B cell (primary cell): Measurements from ENCODE around the gene PLXDC1. TPM values are rescaled to one million over a fixed set of nuclear protein-coding genes. Genes with fewer than 3 reads are reported as not detected.
A peak's percentile ranks its signal among the peaks of the same experiment; 100 is the strongest.

Experiments
- ATAC-seq: fragments of 200-7000 bp; cut with Tn5 transposase; one replicate; pipeline ENCODE4 v1.10.0; 2021; ENCODE audit warnings: low read depth, mild to moderate bottlenecking, moderate number of reproducible peaks, moderate library complexity
- CTCF ChIA-PET: fragments of 350-600 bp; sonication (Branson Sonifier 250); formaldehyde crosslinking; loops from one replicate; lab custom pipeline; 2021; ENCODE audit warnings: antibody characterized with exemption, inconsistent platforms; lab: Charles Lee
- POLR2A ChIA-PET: fragments of 350-600 bp; sonication (Branson Sonifier 250); formaldehyde crosslinking; loops from one replicate; lab custom pipeline; 2021; ENCODE audit warnings: antibody characterized with exemption; lab: Charles Lee
- DNase-seq: peaks from one replicate; pipeline ENCODE4 v3.0.0; 2013
- H2AFZ ChIP-seq: 2 replicates; pipeline ENCODE4 v1.6.1; 2012; ENCODE audit warnings: mild to moderate bottlenecking, low read depth, low read length; ENCODE audit not compliant: insufficient read depth, poor library complexity, severe bottlenecking
- H3K27ac ChIP-seq, 2 donors: 1 replicate in 1 of 2; 2 replicates in 1 of 2; pipeline ENCODE4 v1.5.1; 2012 to 2013; ENCODE audit warnings: low read length in 2 of 2, mild to moderate bottlenecking in 2 of 2, moderate library complexity in 1 of 2
- H3K27me3 ChIP-seq, 4 experiments: fragments of 200-600 bp in 1 of 4; sonication (generic) in 1 of 4; replicated peaks in 1 of 4; 1 replicate in 2 of 4; 2 replicates in 2 of 4; pipeline versions ENCODE4 v1.6.1 to v1.7.0; 2013 to 2016; ENCODE audit warnings: low read length in 3 of 4, mild to moderate bottlenecking in 2 of 4, mixed read lengths in 1 of 4, moderate library complexity in 1 of 4; ENCODE audit not compliant: insufficient read depth in 4 of 4, control insufficient read depth in 3 of 4; ENCODE audit errors: control extremely low read depth in 1 of 4
- H3K36me3 ChIP-seq, 2 experiments: replicated peaks in 1 of 2; 1 replicate in 1 of 2; 2 replicates in 1 of 2; pipeline versions ENCODE4 v1.6.1 to v1.7.1; 2013; ENCODE audit warnings: low read length in 1 of 2; ENCODE audit not compliant: insufficient read depth in 2 of 2, control insufficient read depth in 1 of 2; ENCODE audit errors: control extremely low read depth in 1 of 2, extremely low read depth in 1 of 2
- H3K4me1 ChIP-seq, 2 donors: fragments of 200-600 bp in 1 of 2; sonication (generic) in 1 of 2; 1 replicate in 1 of 2; 2 replicates in 1 of 2; pipeline versions ENCODE4 v1.5.1 to v1.6.1; 2013 to 2017; ENCODE audit warnings: low read length in 2 of 2; ENCODE audit not compliant: control insufficient read depth in 2 of 2, insufficient read depth in 2 of 2
- H3K4me2 ChIP-seq: replicated peaks from 2 replicates; pipeline ENCODE3; 2012; ENCODE audit warnings: mild to moderate bottlenecking, low read depth, low read length; ENCODE audit not compliant: poor library complexity, severe bottlenecking
- H3K4me3 ChIP-seq, 5 experiments: fragments of 200-600 bp in 1 of 5; sonication (generic) in 1 of 5; 1 replicate in 3 of 5; 2 replicates in 2 of 5; pipeline versions ENCODE4 v1.5.1 to v1.7.0; 2011 to 2016; ENCODE audit warnings: low read length in 4 of 5, mild to moderate bottlenecking in 4 of 5, low read depth in 2 of 5, control low read depth in 1 of 5, moderate library complexity in 1 of 5; ENCODE audit not compliant: insufficient read depth in 1 of 5; ENCODE audit errors: control extremely low read depth in 1 of 5, extremely low read depth in 1 of 5
- H3K79me2 ChIP-seq: fragments of 200-600 bp; sonication (generic); one replicate; pipeline ENCODE4 v1.6.0; 2016; ENCODE audit warnings: low read length; ENCODE audit not compliant: control insufficient read depth, insufficient read depth
- H3K9ac ChIP-seq: fragments of 200-600 bp; sonication (generic); 2 replicates; pipeline ENCODE4 v1.6.1; 2017; ENCODE audit warnings: mild to moderate bottlenecking, low read length, moderate library complexity
- H3K9me3 ChIP-seq, 3 donors: one replicate each; pipeline versions ENCODE4 v1.6.1 to v1.7.1; 2013; ENCODE audit warnings: low read length in 2 of 3; ENCODE audit not compliant: control insufficient read depth in 2 of 3, insufficient read depth in 1 of 3; ENCODE audit errors: control extremely low read depth in 1 of 3
- H4K20me1 ChIP-seq: 2 replicates; pipeline ENCODE4 v1.6.0; 2012; ENCODE audit warnings: mild to moderate bottlenecking, low read length; ENCODE audit not compliant: insufficient read depth, control insufficient read depth, poor library complexity, severe bottlenecking
- H3K27ac Mint-ChIP-seq: one replicate; pipeline ENCODE4 v1.8.0; 2021; ENCODE audit warnings: mixed read lengths
- H3K27me3 Mint-ChIP-seq: one replicate; pipeline ENCODE4 v1.8.0; 2021; ENCODE audit warnings: mixed read lengths
- H3K4me1 Mint-ChIP-seq: one replicate; pipeline ENCODE4 v1.8.0; 2021; ENCODE audit warnings: mixed read lengths
- H3K4me3 Mint-ChIP-seq: one replicate; pipeline ENCODE4 v1.8.0; 2021; ENCODE audit warnings: mixed read lengths
- H3K9me3 Mint-ChIP-seq: one replicate; pipeline ENCODE4 v1.8.0; 2022; ENCODE audit warnings: mixed read lengths; ENCODE audit not compliant: insufficient read depth
- CTCF ChIP-seq: fragments of 200-600 bp; IDR thresholded peaks from one replicate; pipeline ENCODE4 v1.8.0; 2022; ENCODE audit warnings: antibody characterized with exemption, mild to moderate bottlenecking
- EZH2 ChIP-seq: IDR thresholded peaks from 2 replicates; pipeline ENCODE4 v1.6.1; 2012; ENCODE audit warnings: borderline replicate concordance, low read depth, mild to moderate bottlenecking, moderate library complexity, low read length; ENCODE audit not compliant: insufficient read depth, poor library complexity, severe bottlenecking
- WGBS: methylation state at CpG from one replicate; pipeline ENCODE4 v1.1.5; 2013; ENCODE audit warnings: missing lambda C conversion rate; ENCODE audit not compliant: insufficient coverage; 5-methylcytosine and 5-hydroxymethylcytosine counted together
- intact Hi-C: fragments of 100-400 bp; cut with micrococcal nuclease; formaldehyde crosslinking; loops from one replicate; pipeline ENCODE4 v1.10.0; 2022
- polyA plus RNA-seq: library from polyadenylated mRNA; depleted of rRNA; stranded (reverse); fragments of >200 nt; gene quantifications from 2 replicates; pipeline ENCODE4 v1.2.3, GENCODE V29; 2012
- total RNA-seq, 2 donors: library from RNA; stranded (reverse); fragments of 120-200 nt in 1 of 2; gene quantifications; 1 replicate in 1 of 2; 2 replicates in 1 of 2; pipeline versions ENCODE4 v1.2.3 to v1.2.4, GENCODE V29; 2013 to 2022

PLXDC1 gene
- total and polyA plus RNA-seq, 2 donors (not counting 1 experiment from before 2014, with no cell fraction given), result 0.69 TPM; not detected in 1

DNA sequence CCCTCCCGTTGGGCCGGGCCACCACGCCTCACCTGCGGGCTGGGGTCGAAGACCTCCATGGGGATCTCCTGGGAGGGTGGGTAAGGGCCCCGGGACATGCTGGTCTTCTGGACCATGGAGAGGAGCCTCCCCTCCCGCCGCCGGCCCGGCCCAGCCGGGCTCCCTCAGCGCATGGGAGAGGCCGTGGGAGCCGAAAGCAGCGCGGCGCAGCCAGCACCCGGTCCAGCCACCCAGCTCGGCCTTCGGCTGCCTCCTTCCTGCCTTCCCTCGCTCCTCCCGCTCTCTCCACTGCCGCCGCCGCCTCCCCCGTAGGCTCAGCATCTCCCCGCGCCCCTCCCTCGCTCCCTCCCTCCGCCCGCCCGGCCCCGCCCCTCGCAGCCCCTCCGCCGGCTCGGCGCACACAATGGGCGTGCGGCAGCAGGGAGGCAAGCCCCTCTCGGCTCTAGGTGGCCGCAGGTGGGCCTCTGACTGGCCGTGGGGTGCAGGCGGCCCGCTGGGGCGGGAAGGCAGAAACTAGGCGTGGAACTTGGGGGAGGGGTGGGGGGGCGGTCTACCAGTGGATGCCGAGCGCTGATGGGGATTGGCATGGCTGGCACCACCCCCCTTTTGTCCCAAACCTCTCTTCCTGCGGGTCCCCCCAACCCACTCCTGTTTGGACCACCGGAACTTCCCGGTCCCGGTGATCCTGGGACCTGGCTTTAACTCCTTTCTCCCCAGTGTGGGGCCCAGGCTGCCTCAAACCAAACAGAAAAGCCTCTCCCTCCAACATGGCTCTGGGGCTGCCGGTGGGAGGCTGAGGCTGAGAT, 46.1 kb upstream of the PLXDC1 start, which contains the start of gene CACNB1:
Gene CACNB1, minus strand, starts transcription at position 290 of the 806 bp plus-strand sequence. Its CDS starts 174 bp downstream, at position 116.
- peak within 1 kb of the TSS; percentile 89 for H3K4me3 Mint-ChIP-seq
- H2AFZ ChIP-seq, result peak within 1 kb of the TSS; percentile 93
- ChIA-PET CTCF (interaction anchor here (2.4 to 18.9 kb wide), 3 partner anchors 9 to 47 kb away, joined by 12 to 707 read pairs (median 12); no protein-coding TSS in a partner anchor), POLR2A (interaction anchor here (0.6 to 0.7 kb wide), 3 partner anchors 12 to 27 kb away, joined by 4 to 5 read pairs (median 4); no protein-coding TSS in a partner anchor)
- H3K9me3 Mint-ChIP-seq, result no peaks in the 10 kb centered on the region
- H3K27ac ChIP-seq, result no peak within 1 kb of the TSS
- peak; percentile 65 for DNase-seq
- H3K27ac Mint-ChIP-seq, result peak within 1 kb of the TSS; percentile 71
- TF ChIP-seq EZH2, result no peak
- no peak for TF ChIP-seq CTCF
- ATAC-seq, result peak; percentile 39
- H3K4me2 ChIP-seq, result peak within 1 kb of the TSS; percentile 98
- H3K4me1 ChIP-seq, result peaks cover 37 to 60% of the 10 kb centered on the region in 2 donors
- H4K20me1 ChIP-seq, result peaks cover 26% of the 10 kb centered on the region
- H3K36me3 ChIP-seq, result peaks cover 2 to 16% of the 10 kb centered on the region in 2 experiments
- no peaks in the 10 kb centered on the region for H3K27me3 Mint-ChIP-seq
- no peaks in the 10 kb centered on the region for H3K27me3 ChIP-seq
- no peaks in the 10 kb centered on the region for H3K9me3 ChIP-seq
- peak within 1 kb of the TSS; percentile 11 to 87 (median 65) for H3K4me3 ChIP-seq
- peaks cover 50% of the 10 kb centered on the region for H3K4me1 Mint-ChIP-seq
- peak within 1 kb of the TSS; percentile 77 for H3K9ac ChIP-seq
- H3K79me2 ChIP-seq, result peaks cover 20% of the 10 kb centered on the region
- under 1% methylated on average over 39 of the region's 55 CpGs for WGBS
- intact Hi-C loops, result loop anchor here (5.0 kb wide), 1 partner anchor 45 kb away; the partner anchor contains the start of gene PLXDC1
